GM12875 (cell line): ENCODE measurements around the gene SLC35E2B.

Experiments used
- H3K4me3 ChIP-seq: one replicate; pipeline ENCODE4 v1.5.1; 2011; ENCODE audit warnings: low read depth, low read length, control low read depth
- TF ChIP-seq, protein P1 (sequence below): IDR thresholded peaks from 2 replicates; pipeline ENCODE4 v1.5.1; 2011; ENCODE audit warnings: low read depth, mild to moderate bottlenecking, control low read depth, inconsistent platforms, low read length, moderate library complexity, borderline replicate concordance; ENCODE audit not compliant: insufficient read depth

The SLC35E2B gene

DNA sequence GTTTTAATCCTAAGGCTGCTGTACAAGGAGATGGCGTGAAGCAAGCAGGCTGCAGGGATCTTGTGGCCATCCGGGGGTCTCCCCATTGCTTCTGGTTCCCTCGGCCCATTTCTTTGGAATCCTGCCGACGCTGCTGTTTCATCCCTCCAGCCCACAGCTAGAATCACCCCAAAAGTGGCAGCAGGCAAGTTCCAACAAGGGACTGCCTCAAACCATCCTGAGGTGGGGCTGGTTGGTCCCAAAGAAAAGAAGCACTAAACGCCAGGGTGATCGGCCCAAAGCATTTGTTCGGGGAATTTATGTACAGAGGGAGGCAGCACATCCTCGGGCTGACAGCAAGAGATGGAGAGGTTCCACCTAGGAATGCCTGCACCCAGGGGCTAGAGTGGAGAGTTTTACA, 81.8 kb downstream of the SLC35E2B start:
- TF ChIP-seq, protein P1, sequence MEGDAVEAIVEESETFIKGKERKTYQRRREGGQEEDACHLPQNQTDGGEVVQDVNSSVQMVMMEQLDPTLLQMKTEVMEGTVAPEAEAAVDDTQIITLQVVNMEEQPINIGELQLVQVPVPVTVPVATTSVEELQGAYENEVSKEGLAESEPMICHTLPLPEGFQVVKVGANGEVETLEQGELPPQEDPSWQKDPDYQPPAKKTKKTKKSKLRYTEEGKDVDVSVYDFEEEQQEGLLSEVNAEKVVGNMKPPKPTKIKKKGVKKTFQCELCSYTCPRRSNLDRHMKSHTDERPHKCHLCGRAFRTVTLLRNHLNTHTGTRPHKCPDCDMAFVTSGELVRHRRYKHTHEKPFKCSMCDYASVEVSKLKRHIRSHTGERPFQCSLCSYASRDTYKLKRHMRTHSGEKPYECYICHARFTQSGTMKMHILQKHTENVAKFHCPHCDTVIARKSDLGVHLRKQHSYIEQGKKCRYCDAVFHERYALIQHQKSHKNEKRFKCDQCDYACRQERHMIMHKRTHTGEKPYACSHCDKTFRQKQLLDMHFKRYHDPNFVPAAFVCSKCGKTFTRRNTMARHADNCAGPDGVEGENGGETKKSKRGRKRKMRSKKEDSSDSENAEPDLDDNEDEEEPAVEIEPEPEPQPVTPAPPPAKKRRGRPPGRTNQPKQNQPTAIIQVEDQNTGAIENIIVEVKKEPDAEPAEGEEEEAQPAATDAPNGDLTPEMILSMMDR = no peak
- H3K4me3 ChIP-seq = no peak overlapping the region

DNA sequence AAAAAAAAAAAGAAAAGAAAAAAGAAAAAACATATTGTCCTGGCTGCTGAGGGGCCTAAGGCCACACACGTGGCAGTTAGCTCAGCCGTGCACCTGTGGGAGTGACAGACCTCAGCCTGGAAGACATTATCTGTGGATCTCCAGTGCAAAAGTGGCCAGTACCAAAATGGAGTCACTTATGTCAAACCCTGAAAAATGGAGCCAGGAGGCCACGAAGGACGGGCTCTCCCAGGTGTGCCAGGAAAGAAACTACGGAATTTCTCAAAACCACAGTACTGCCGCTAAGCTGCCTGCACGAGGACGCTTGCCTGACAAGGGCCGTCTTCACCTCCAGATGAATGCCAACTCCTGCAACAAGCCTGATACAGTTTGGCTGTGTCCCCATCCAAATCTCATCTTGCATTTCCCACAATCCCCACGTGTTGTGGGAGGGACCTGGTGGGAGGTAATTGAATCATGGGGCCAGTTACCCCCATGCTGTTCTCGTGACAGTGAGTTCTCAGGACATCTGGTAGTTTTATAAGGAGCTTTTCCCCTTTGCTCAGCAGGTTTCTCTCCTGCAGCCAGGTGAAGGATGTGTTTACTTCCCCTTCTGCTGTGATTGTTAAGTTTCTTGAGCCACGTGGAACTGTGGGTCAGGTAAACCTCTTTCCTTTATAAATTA, 82.6 kb downstream of the SLC35E2B start:
- TF ChIP-seq, protein P1 = no peak
- no peak overlapping the region for H3K4me3 ChIP-seq
